Activated T-cell treated with anti-CD3 and anti-CD28 coated beads for 4 hours (primary cell): ENCODE measurements around the gene IGSF22.
"Not testable (repeated sequence)": the region's sequence is repeated elsewhere in the genome, so short reads cannot be mapped to it uniquely, and the experiment has no call there.

Source experiments
- DNase-seq: peaks from one replicate; pipeline ENCODE4 v3.0.0-alpha.2; 2020

IGSF22 gene

GRCh38 chr11:18709414-18709813 lies 16.6 kb downstream of the IGSF22 start:
- DNase-seq, result no peak

- DNase-seq, result no peak
Measured at GRCh38 chr11:18707811-18708340, 18.1 kb downstream of the IGSF22 start.

GRCh38 chr11:18706330-18707243 lies 19.4 kb downstream of the IGSF22 start:
- DNase-seq, result peak; percentile 38

GRCh38 chr11:18705651-18706281 lies 20.2 kb downstream of the IGSF22 start:
- no peak for DNase-seq

GRCh38 chr11:18704698-18705097 lies 21.3 kb downstream of the IGSF22 start:
- DNase-seq, result no peak

- DNase-seq, result no peak
Measured at GRCh38 chr11:18704045-18704645, 21.8 kb downstream of the IGSF22 start.

GRCh38 chr11:18703001-18703763 lies 22.8 kb downstream of the IGSF22 start:
- no peak for DNase-seq

GRCh38 chr11:18701614-18702216 lies 24.3 kb downstream of the IGSF22 start:
- no peak for DNase-seq

GRCh38 chr11:18700872-18701271 lies 25.1 kb downstream of the IGSF22 start:
- DNase-seq, result no peak

GRCh38 chr11:18700375-18700774 lies 25.6 kb downstream of the IGSF22 start:
- DNase-seq, result no peak

GRCh38 chr11:18699848-18700261 lies 26.1 kb downstream of the IGSF22 start:
- DNase-seq, result no peak

GRCh38 chr11:18699269-18699596 lies 26.8 kb downstream of the IGSF22 start:
- no peak for DNase-seq

GRCh38 chr11:18698341-18699268 lies 27.4 kb downstream of the IGSF22 start, which contains the start of gene TMEM86A:
TMEM86A (plus strand) TSS chr11:18698779; CDS start chr11:18698887, 108 bp downstream.
- DNase-seq, result peak; percentile 85

GRCh38 chr11:18697576-18697975 lies 28.4 kb downstream of the IGSF22 start:
- DNase-seq, result no peak

- no peak for DNase-seq
Measured at GRCh38 chr11:18696638-18697225, 29.3 kb downstream of the IGSF22 start.

GRCh38 chr11:18692941-18693760 lies 32.8 kb downstream of the IGSF22 start:
- DNase-seq, result no peak

GRCh38 chr11:18691467-18692140 lies 34.4 kb downstream of the IGSF22 start:
- DNase-seq, result not testable (repeated sequence)

GRCh38 chr11:18684267-18684666 lies 41.7 kb downstream of the IGSF22 start:
- no peak for DNase-seq

GRCh38 chr11:18682466-18682865 lies 43.5 kb downstream of the IGSF22 start:
- DNase-seq, result no peak
